T-helper 9 cell (primary cell): ENCODE results near the gene ZSCAN2.
A peak's percentile ranks its signal among the peaks of the same experiment; 100 is the strongest.

Source experiments
- DNase-seq: peaks from one replicate; pipeline ENCODE4 v3.0.0-alpha.2; 2020

Gene ZSCAN2

GRCh38 chr15:84598993-84599392 lies 1.8 kb upstream of the ZSCAN2 start:
- DNase-seq = no peak

GRCh38 chr15:84599906-84600305 lies 903 bp upstream of the ZSCAN2 start:
- no peak for DNase-seq

GRCh38 chr15:84600331-84600686 lies 500 bp upstream of the ZSCAN2 start:
- DNase-seq = peak; percentile 36

GRCh38 chr15:84601555-84601838 lies 688 bp downstream of the ZSCAN2 start:
- no peak for DNase-seq

- DNase-seq = no peak
These were observed 3.0 kb downstream of the ZSCAN2 start for GRCh38 chr15:84603630-84604379.

GRCh38 chr15:84604826-84605553 lies 4.2 kb downstream of the ZSCAN2 start:
- DNase-seq = no peak

GRCh38 chr15:84605554-84605882 lies 4.7 kb downstream of the ZSCAN2 start:
- no peak for DNase-seq

GRCh38 chr15:84606653-84607120 lies 5.9 kb downstream of the ZSCAN2 start:
- DNase-seq = no peak

- DNase-seq = no peak
These were observed 8.0 kb downstream of the ZSCAN2 start for GRCh38 chr15:84608707-84609284.

GRCh38 chr15:84609818-84610525 lies 9.2 kb downstream of the ZSCAN2 start:
- no peak for DNase-seq

GRCh38 chr15:84611631-84612030 lies 10.8 kb downstream of the ZSCAN2 start:
- no peak for DNase-seq

GRCh38 chr15:84616235-84616634 lies 15.4 kb downstream of the ZSCAN2 start:
- DNase-seq = no peak

GRCh38 chr15:84620626-84621025 lies 19.8 kb downstream of the ZSCAN2 start:
- DNase-seq = no peak

- no peak for DNase-seq
These were observed 20.7 kb downstream of the ZSCAN2 start for GRCh38 chr15:84621358-84621979.

GRCh38 chr15:84624359-84624758 lies 23.6 kb downstream of the ZSCAN2 start:
- no peak for DNase-seq

- DNase-seq = no peak
These were observed 24.3 kb downstream of the ZSCAN2 start for GRCh38 chr15:84625123-84625522.

- no peak for DNase-seq
These were observed 28.2 kb downstream of the ZSCAN2 start for GRCh38 chr15:84629033-84629432.

GRCh38 chr15:84631706-84632272 lies 31.0 kb downstream of the ZSCAN2 start:
- no peak for DNase-seq

GRCh38 chr15:84633311-84634227 lies 32.8 kb downstream of the ZSCAN2 start:
- peak; percentile 46 for DNase-seq

GRCh38 chr15:84634228-84634837 lies 33.5 kb downstream of the ZSCAN2 start:
- DNase-seq = no peak

- no peak for DNase-seq
These were observed 37.3 kb downstream of the ZSCAN2 start for GRCh38 chr15:84638103-84638502.
